GM12878 (cell line): ENCODE data around the gene MGARP. TPM values are rescaled to one million over a fixed set of nuclear protein-coding genes. Genes with fewer than 3 reads are reported as not detected.

ENCODE experiments used
- ATAC-seq: fragments of 200-7000 bp; cut with Tn5 transposase; 3 replicates; pipeline ENCODE4 v1.9.1; 2020; ENCODE audit warnings: mild to moderate bottlenecking, moderate library complexity
- BruUV-seq: library from RNA; stranded (reverse); fragments of 400-500 nt; replicated peaks from 2 replicates; lab custom pipeline; 2021; lab: Mats Ljungman, UMichigan
- CTCF ChIA-PET: fragments of 300-600 bp; sonication (Branson Sonifier 250); formaldehyde crosslinking; extraction: SDS; loops from one replicate; lab custom pipeline; 2021; ENCODE audit warnings: inconsistent platforms; lab: Yijun Ruan, JAX
- POLR2A ChIA-PET: fragments of 350-600 bp; formaldehyde crosslinking; extraction: SDS; loops from one replicate; lab custom pipeline; 2021; ENCODE audit warnings: inconsistent platforms; lab: Charles Lee
- RAD21 ChIA-PET: fragments of 300-600 bp; sonication (Branson Sonifier 250); formaldehyde crosslinking; loops from one replicate; lab custom pipeline; 2023; ENCODE audit warnings: antibody characterized with exemption; ENCODE audit not compliant: unreplicated experiment; lab: Charles Lee
- SMC1A ChIA-PET: fragments of 300-600 bp; sonication (Branson Sonifier 250); formaldehyde crosslinking; loops from one replicate; lab custom pipeline; 2023; ENCODE audit not compliant: unreplicated experiment, uncharacterized antibody; lab: Charles Lee
- DNase-seq: peaks from one replicate; pipeline ENCODE4 v3.0.0-alpha.2; 2011; ENCODE audit warnings: low read depth, low spot score
- FAIRE-seq: peaks from 3 replicates; lab custom pipeline; 2011; peaks lifted over from hg19 to GRCh38; lab: Jason Lieb, UNC
- H2AFZ ChIP-seq: 2 replicates; pipeline ENCODE4 v1.6.0; 2011; ENCODE audit warnings: low read depth, low read length, control low read depth; ENCODE audit not compliant: control insufficient read depth
- H3K27ac ChIP-seq: 2 replicates; pipeline ENCODE4 v1.5.1; 2011; ENCODE audit warnings: control low read depth; ENCODE audit not compliant: control insufficient read depth, insufficient read depth
- H3K27me3 ChIP-seq, 2 experiments: replicated peaks in 1 of 2; 2 replicates each; pipeline versions ENCODE4 v1.6.0 to v1.6.1; 2011; ENCODE audit warnings: low read length in 1 of 2; ENCODE audit not compliant: control insufficient read depth in 2 of 2, insufficient read depth in 2 of 2
- H3K36me3 ChIP-seq, 2 experiments: 2 replicates each; pipeline ENCODE4 v1.5.1; 2011; ENCODE audit warnings: low read length in 1 of 2; ENCODE audit not compliant: control insufficient read depth in 2 of 2, insufficient read depth in 2 of 2
- H3K4me1 ChIP-seq: 2 replicates; pipeline ENCODE4 v1.6.1; 2011; ENCODE audit warnings: mild to moderate bottlenecking, low read length, moderate library complexity, mixed read lengths; ENCODE audit not compliant: control insufficient read depth, insufficient read depth
- H3K4me2 ChIP-seq: 2 replicates; pipeline ENCODE4 v1.6.0; 2011; ENCODE audit warnings: control low read depth; ENCODE audit not compliant: control insufficient read depth, insufficient read depth
- H3K4me3 ChIP-seq: fragments of 200-600 bp; sonication (generic); 2 replicates; pipeline ENCODE4 v1.5.1; 2016
- H3K79me2 ChIP-seq: 2 replicates; pipeline ENCODE4 v1.6.0; 2011; ENCODE audit warnings: low read length; ENCODE audit not compliant: control insufficient read depth, insufficient read depth
- H3K9ac ChIP-seq: 2 replicates; pipeline ENCODE4 v1.8.0; 2011; ENCODE audit warnings: low read length, control low read depth, mixed read lengths; ENCODE audit not compliant: control insufficient read depth, insufficient read depth
- H3K9me3 ChIP-seq: replicated peaks from 3 replicates; pipeline ENCODE4 v1.5.1; 2011; ENCODE audit warnings: mild to moderate bottlenecking, low read length; ENCODE audit not compliant: control insufficient read depth, insufficient read depth
- H4K20me1 ChIP-seq: 2 replicates; pipeline ENCODE4 v1.6.0; 2011; ENCODE audit not compliant: control insufficient read depth, insufficient read depth
- ASH2L ChIP-seq: fragments of 300-600, 200-600 bp; sonication (generic); IDR thresholded peaks from 2 replicates; pipeline ENCODE4 v1.6.1; 2017; ENCODE audit warnings: low read depth, mild to moderate bottlenecking, borderline replicate concordance
- EGR1 ChIP-seq, 2 experiments: IDR thresholded peaks; 1 replicate in 1 of 2; 2 replicates in 1 of 2; pipeline ENCODE4 v1.6.1; 2011 to 2012; ENCODE audit warnings: low read depth in 2 of 2, low read length in 2 of 2, borderline replicate concordance in 1 of 2, mild to moderate bottlenecking in 1 of 2, moderate library complexity in 1 of 2
- HDAC2 ChIP-seq: fragments of 200-600 bp; sonication (generic); IDR thresholded peaks from 2 replicates; pipeline ENCODE4 v1.6.1; 2017
- RAD51 ChIP-seq: fragments of 450-650 bp; IDR thresholded peaks from 2 replicates; pipeline ENCODE4 v1.6.1; 2016; ENCODE audit warnings: moderate library complexity, mild to moderate bottlenecking, inconsistent platforms
- STAT3 ChIP-seq: IDR thresholded peaks from 2 replicates; pipeline ENCODE4 v1.6.1; 2011; ENCODE audit warnings: low read depth, low read length, improper control_type of control experiment
- ZNF622 ChIP-seq: fragments of 450-650 bp; IDR thresholded peaks from 2 replicates; pipeline ENCODE4 v1.6.1; 2017; ENCODE audit warnings: mild to moderate bottlenecking, inconsistent platforms
- WGBS: methylation state at CpG from one replicate; pipeline ENCODE4 v1.1.6; 2016; ENCODE audit warnings: low lambda C conversion rate; ENCODE audit not compliant: insufficient replicate concordance, insufficient coverage; ENCODE audit errors: missing lambda C conversion rate; 5-methylcytosine and 5-hydroxymethylcytosine counted together
- in situ Hi-C: fragments of 300-500 bp; cut with MboI; formaldehyde crosslinking; loops from 9 replicates; pipeline ENCODE4 v1.14.3; 2018; ENCODE audit warnings: mixed read lengths
- intact Hi-C: fragments of 100-400 bp; cut with micrococcal nuclease; formaldehyde crosslinking; loops from one replicate; pipeline ENCODE4 v1.14.2; 2022; ENCODE audit not compliant: unreplicated experiment
- polyA plus RNA-seq, 11 experiments: library from polyadenylated mRNA; depleted of rRNA in 4 of 11; unstranded in 6 of 11; stranded (reverse) in 5 of 11; fragments of >200 nt; fragmentation: Nextera tagmentation in 4 of 11; fragmentation: Illumina TruSeq in 1 of 11; extraction: Ambion mirVana in 4 of 11; extraction: Trizol in 1 of 11; gene quantifications; 1 replicate in 1 of 11; 2 replicates in 10 of 11; pipeline versions ENCODE4 v1.2.1 to v1.2.3, GENCODE V29; 2011 to 2016; ENCODE audit warnings: inconsistent platforms in 2 of 11, missing spikeins in 2 of 11, low read depth in 1 of 11
- total RNA-seq, 4 experiments: library from RNA; depleted of rRNA in 3 of 4; stranded (reverse); fragments of >200 nt in 3 of 4; fragmentation: Illumina TruSeq in 1 of 4; extraction: Trizol in 1 of 4; gene quantifications; 2 replicates each; pipeline versions ENCODE4 v1.2.1 to v1.2.3, GENCODE V29; 2013 to 2021
- TF ChIP-seq, protein P1 (sequence below): fragments of 450-650 bp; formaldehyde crosslinking; IDR thresholded peaks from 2 replicates; pipeline ENCODE4 v1.4.0; 2020; ENCODE audit warnings: mild to moderate bottlenecking, moderate library complexity
- TF ChIP-seq, protein P2 (sequence below): fragments of 450-650 bp; IDR thresholded peaks from 2 replicates; pipeline ENCODE4 v1.6.1; 2016; ENCODE audit warnings: mild to moderate bottlenecking
- TF ChIP-seq, protein P3 (sequence below): IDR thresholded peaks from 2 replicates; pipeline ENCODE4 v1.6.1; 2012; ENCODE audit warnings: low read depth, low read length, improper control_type of control experiment
- TF ChIP-seq, protein P4 (sequence below): fragments of 450-650 bp; formaldehyde crosslinking; IDR thresholded peaks from 2 replicates; pipeline ENCODE4 v1.4.0; 2022; ENCODE audit warnings: mild to moderate bottlenecking, moderate library complexity
- TF ChIP-seq, protein P5 (sequence below): IDR thresholded peaks from 2 replicates; pipeline ENCODE4 v1.6.1; 2011; ENCODE audit warnings: low read depth, mild to moderate bottlenecking, low read length, moderate library complexity, borderline replicate concordance; ENCODE audit errors: extremely low read depth

MGARP gene
- total and polyA plus RNA-seq, 10 of the 15 experiments (the other 5 are each of a cell fraction or from before 2014, with no cell fraction given): 0.04 to 0.23 (median 0.08) TPM; not detected in 7

DNA sequence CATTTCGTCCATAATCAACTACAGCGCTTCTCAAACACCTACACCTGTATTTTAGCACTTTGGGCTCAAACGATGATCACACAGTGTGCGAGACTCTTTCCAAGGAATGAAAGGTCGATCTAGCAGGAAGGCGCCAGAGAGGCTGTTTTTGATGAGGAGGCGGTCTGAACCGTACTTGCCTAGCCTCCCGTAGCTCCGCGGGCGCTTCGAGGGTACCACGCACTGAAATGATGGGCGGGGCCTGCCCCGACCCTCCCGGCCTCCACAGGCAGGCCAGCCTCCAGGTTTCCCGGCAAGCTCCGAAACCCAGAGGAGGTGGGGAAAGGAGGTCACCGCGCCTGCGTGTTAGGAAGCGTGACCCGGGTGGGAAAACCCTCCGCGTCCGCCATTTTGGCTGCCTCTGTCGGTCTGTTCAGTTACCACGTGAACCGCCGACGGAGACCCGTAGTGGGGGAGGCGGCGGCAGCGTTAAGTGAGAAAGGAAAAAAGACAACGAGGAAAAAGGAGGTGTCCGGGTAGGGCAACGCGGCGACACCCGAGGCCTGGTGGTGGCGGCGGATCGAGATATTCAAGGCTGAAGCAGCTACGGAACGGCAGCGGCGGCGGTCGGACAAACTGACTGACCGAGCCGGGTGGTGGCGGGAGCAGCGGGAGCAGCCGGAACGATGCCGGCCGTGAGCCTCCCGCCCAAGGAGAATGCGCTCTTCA, 21.2 kb upstream of the MGARP start, which contains the start of gene NAA15:
Gene NAA15 (plus strand): TSS at position 393 of the 708 bp plus-strand sequence. CDS start 273 bp downstream, at position 666.
- Histone ChIP-seq H3K27me3 (no peaks in the 10 kb centered on the region), H3K4me1 (peaks cover 13% of the 10 kb centered on the region; the same call in 1 of the 2 replicates)
- SMC1A ChIA-PET: interaction anchor here (0.6 to 3.1 kb wide), 17 partner anchors 8 to 271 kb away, joined by 3 to 20 read pairs (median 8); no protein-coding TSS in a partner anchor
- TF ChIP-seq, protein P1, sequence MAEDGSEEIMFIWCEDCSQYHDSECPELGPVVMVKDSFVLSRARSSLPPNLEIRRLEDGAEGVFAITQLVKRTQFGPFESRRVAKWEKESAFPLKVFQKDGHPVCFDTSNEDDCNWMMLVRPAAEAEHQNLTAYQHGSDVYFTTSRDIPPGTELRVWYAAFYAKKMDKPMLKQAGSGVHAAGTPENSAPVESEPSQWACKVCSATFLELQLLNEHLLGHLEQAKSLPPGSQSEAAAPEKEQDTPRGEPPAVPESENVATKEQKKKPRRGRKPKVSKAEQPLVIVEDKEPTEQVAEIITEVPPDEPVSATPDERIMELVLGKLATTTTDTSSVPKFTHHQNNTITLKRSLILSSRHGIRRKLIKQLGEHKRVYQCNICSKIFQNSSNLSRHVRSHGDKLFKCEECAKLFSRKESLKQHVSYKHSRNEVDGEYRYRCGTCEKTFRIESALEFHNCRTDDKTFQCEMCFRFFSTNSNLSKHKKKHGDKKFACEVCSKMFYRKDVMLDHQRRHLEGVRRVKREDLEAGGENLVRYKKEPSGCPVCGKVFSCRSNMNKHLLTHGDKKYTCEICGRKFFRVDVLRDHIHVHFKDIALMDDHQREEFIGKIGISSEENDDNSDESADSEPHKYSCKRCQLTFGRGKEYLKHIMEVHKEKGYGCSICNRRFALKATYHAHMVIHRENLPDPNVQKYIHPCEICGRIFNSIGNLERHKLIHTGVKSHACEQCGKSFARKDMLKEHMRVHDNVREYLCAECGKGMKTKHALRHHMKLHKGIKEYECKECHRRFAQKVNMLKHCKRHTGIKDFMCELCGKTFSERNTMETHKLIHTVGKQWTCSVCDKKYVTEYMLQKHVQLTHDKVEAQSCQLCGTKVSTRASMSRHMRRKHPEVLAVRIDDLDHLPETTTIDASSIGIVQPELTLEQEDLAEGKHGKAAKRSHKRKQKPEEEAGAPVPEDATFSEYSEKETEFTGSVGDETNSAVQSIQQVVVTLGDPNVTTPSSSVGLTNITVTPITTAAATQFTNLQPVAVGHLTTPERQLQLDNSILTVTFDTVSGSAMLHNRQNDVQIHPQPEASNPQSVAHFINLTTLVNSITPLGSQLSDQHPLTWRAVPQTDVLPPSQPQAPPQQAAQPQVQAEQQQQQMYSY: no peak
- TF ChIP-seq HDAC2 (no peak), STAT3 (no peak), ZNF622 (no peak), ASH2L (no peak; the same call in 1 of the 2 replicates), RAD51 (peak; percentile 75), EGR1 (IDR thresholded peaks at IDR 0.05; ENCODE audit: borderline replicate concordance in 1 of 2, low read depth in 2 of 2, low read length in 2 of 2) (peak in 1 of 2 experiments; percentile 25; a peak in 1 of 3 replicates)
- TF ChIP-seq, protein P2, sequence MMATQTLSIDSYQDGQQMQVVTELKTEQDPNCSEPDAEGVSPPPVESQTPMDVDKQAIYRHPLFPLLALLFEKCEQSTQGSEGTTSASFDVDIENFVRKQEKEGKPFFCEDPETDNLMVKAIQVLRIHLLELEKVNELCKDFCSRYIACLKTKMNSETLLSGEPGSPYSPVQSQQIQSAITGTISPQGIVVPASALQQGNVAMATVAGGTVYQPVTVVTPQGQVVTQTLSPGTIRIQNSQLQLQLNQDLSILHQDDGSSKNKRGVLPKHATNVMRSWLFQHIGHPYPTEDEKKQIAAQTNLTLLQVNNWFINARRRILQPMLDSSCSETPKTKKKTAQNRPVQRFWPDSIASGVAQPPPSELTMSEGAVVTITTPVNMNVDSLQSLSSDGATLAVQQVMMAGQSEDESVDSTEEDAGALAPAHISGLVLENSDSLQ: peak; percentile 92
- TF ChIP-seq, protein P3, sequence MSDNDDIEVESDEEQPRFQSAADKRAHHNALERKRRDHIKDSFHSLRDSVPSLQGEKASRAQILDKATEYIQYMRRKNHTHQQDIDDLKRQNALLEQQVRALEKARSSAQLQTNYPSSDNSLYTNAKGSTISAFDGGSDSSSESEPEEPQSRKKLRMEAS: peak; percentile 93; the same call in 1 of the 2 replicates
- TF ChIP-seq, protein P4, sequence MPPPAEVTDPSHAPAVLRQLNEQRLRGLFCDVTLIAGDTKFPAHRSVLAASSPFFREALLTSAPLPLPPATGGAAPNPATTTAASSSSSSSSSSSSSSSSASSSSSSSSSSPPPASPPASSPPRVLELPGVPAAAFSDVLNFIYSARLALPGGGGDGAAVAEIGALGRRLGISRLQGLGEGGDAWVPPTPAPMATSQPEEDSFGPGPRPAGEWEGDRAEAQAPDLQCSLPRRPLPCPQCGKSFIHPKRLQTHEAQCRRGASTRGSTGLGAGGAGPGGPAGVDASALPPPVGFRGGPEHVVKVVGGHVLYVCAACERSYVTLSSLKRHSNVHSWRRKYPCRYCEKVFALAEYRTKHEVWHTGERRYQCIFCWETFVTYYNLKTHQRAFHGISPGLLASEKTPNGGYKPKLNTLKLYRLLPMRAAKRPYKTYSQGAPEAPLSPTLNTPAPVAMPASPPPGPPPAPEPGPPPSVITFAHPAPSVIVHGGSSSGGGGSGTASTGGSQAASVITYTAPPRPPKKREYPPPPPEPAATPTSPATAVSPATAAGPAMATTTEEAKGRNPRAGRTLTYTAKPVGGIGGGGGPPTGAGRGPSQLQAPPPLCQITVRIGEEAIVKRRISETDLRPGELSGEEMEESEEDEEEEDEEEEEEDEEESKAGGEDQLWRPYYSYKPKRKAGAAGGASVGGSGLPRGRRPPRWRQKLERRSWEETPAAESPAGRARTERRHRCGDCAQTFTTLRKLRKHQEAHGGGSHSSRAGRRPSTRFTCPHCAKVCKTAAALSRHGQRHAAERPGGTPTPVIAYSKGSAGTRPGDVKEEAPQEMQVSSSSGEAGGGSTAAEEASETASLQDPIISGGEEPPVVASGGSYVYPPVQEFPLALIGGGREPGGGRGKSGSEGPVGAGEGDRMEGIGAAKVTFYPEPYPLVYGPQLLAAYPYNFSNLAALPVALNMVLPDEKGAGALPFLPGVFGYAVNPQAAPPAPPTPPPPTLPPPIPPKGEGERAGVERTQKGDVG (CRISPR knock-in tag): no peak
- TF ChIP-seq, protein P5, sequence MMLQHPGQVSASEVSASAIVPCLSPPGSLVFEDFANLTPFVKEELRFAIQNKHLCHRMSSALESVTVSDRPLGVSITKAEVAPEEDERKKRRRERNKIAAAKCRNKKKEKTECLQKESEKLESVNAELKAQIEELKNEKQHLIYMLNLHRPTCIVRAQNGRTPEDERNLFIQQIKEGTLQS: no peak

More for the DNA sequence above, 21.2 kb upstream of the MGARP start, which contains the start of gene NAA15:
- ChIA-PET CTCF (interaction anchor here (0.5 to 2.2 kb wide), 13 partner anchors 9 to 271 kb away, joined by 3 to 6 read pairs (median 3); no protein-coding TSS in a partner anchor), POLR2A (interaction anchor here (0.7 to 4.4 kb wide), 11 partner anchors 10 to 365 kb away, joined by 3 to 29 read pairs (median 5); partner anchors contain the start of genes ELF2, MGST2 and NOCT), RAD21 (interaction anchor here (0.8 to 2.9 kb wide), 15 partner anchors 11 to 271 kb away, joined by 3 to 13 read pairs (median 4); partner anchors contain the start of gene ELF2)
- H3K9me3 ChIP-seq: peaks cover 2% of the 10 kb centered on the region; the same call in 2 of the 3 replicates
- intact Hi-C loops (loop anchor here (5.0 to 10.0 kb wide), 2 partner anchors 154 to 219 kb away; partner anchors contain the start of gene RAB33B), in situ Hi-C loops (loop anchor here (25.0 kb wide), 1 partner anchor 1089 kb away; no protein-coding TSS in a partner anchor)
- peak within 1 kb of the TSS; percentile 81 for H3K4me2 ChIP-seq
- peak; percentile 91 for ATAC-seq
- DNase-seq: peak; percentile 90
- H3K79me2 ChIP-seq: peaks cover 61% of the 10 kb centered on the region
- peaks cover 3% of the 10 kb centered on the region in 2 experiments; a peak in 2 of 4 replicates for H3K36me3 ChIP-seq
- peak within 1 kb of the TSS; percentile 97 for H2AFZ ChIP-seq
- peak within 1 kb of the TSS; percentile 92 for H3K27ac ChIP-seq
- WGBS: 1% methylated on average over 61 of the region's 61 CpGs
- H3K9ac ChIP-seq: peak within 1 kb of the TSS; percentile 83
- H4K20me1 ChIP-seq: no peaks in the 10 kb centered on the region; the same call in 1 of the 2 replicates
- no TSS peak for BruUV-seq
- peak within 1 kb of the TSS; percentile 89 for H3K4me3 ChIP-seq
- peak; percentile 66 for FAIRE-seq
